Ishikawa (cell line): Measurements from ENCODE around the gene TAS2R50.

Experiments
- CEBPB ChIP-seq: IDR thresholded peaks from 2 replicates; pipeline ENCODE4 v1.6.1; 2012
- CREB1 ChIP-seq: IDR thresholded peaks from 2 replicates; pipeline ENCODE4 v1.6.1; 2012; ENCODE audit warnings: low read depth
- EGR1 ChIP-seq: IDR thresholded peaks from 2 replicates; pipeline ENCODE4 v1.6.1; 2012
- EP300 ChIP-seq: IDR thresholded peaks from 2 replicates; pipeline ENCODE4 v1.6.1; 2012; ENCODE audit warnings: borderline replicate concordance
- FOXM1 ChIP-seq: IDR thresholded peaks from 2 replicates; pipeline ENCODE4 v1.6.1; 2012; ENCODE audit warnings: low read depth, borderline replicate concordance
- NFIC ChIP-seq: IDR thresholded peaks from 2 replicates; pipeline ENCODE4 v1.6.1; 2012
- RAD21 ChIP-seq: IDR thresholded peaks from 2 replicates; pipeline ENCODE4 v1.6.1; 2012; ENCODE audit warnings: low read depth
- TAF1 ChIP-seq: IDR thresholded peaks from 2 replicates; pipeline ENCODE4 v1.6.1; 2012; ENCODE audit warnings: low read depth, mild to moderate bottlenecking
- TCF12 ChIP-seq: IDR thresholded peaks from 2 replicates; pipeline ENCODE4 v1.6.1; 2012; ENCODE audit warnings: low read depth
- TEAD4 ChIP-seq: IDR thresholded peaks from 2 replicates; pipeline ENCODE4 v1.6.1; 2012
- YY1 ChIP-seq: IDR thresholded peaks from 2 replicates; pipeline ENCODE4 v1.6.1; 2012; ENCODE audit warnings: low read depth
- ZBTB7A ChIP-seq: IDR thresholded peaks from 2 replicates; pipeline ENCODE4 v1.6.1; 2012; ENCODE audit warnings: low read depth
- TF ChIP-seq, protein P1 (sequence below): IDR thresholded peaks from 2 replicates; pipeline ENCODE4 v1.6.1; 2012
- TF ChIP-seq, protein P2 (sequence below): IDR thresholded peaks from 2 replicates; pipeline ENCODE4 v1.6.1; 2012; ENCODE audit warnings: low read depth, mild to moderate bottlenecking
- TF ChIP-seq, protein P3 (sequence below): IDR thresholded peaks from 2 replicates; pipeline ENCODE4 v1.6.1; 2012

The TAS2R50 gene

DNA sequence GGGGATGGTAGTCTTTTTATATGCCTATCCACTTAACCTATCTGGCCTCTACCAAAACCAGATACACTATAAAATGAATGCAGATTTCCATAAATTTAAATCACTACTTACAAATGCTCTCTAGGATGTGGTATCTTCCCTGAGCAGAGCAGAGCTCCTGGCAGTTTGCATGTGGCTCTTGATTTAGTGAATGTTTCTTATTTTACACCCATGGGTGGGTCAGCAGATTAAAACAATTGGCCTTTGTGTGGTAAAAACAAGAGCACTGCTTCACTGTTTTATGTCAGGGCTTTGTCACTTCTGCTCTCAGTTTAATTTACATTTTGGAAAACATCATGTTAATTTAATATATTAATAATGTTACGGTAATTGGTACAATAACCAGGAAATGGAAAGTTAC is 30.2 kb upstream of the TAS2R50 start:
- TF ChIP-seq EP300 (no peak), TAF1 (no peak)
- TF ChIP-seq, protein P1, sequence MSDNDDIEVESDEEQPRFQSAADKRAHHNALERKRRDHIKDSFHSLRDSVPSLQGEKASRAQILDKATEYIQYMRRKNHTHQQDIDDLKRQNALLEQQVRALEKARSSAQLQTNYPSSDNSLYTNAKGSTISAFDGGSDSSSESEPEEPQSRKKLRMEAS, result no peak

DNA sequence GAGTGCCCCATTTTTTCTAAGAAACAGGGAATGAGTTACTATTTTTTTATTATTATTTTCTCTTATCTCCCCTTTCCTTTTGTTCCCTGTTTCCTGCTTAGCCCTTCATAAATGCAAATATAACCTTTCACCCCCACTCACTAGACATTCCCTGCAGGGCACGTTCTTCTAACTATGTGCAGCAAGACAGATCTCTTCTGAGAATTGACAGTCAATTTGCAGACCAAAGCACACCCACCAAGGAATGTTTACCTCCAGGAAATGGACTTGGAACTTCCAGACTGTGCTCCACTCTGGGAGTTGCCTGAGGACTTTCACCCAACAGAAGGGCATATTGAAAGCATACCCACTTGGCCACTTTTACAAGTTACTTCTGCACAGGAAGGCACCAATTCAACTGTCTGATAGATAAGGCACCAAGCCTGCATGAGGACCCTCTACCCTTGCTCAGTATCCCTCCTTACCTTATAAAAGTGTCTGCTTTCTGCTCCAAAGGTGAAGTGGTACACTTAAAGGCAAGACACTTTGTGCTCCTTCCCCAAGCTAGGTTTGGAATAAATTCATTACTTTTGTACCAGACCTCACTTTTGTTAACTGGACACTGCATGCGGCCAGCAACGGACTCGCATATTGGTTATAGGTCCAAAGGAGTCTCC is 29.2 kb upstream of the TAS2R50 start:
- no peak for TF ChIP-seq ZBTB7A

- TF ChIP-seq ZBTB7A (no peak), FOXM1 (no peak), CEBPB (no peak)
Observed at GRCh38 chr12:11014234-11014633, 27.5 kb upstream of the TAS2R50 start.

- TF ChIP-seq, protein P1, result no peak
- TF ChIP-seq NFIC (no peak), YY1 (no peak), EGR1 (no peak), RAD21 (no peak), ZBTB7A (no peak), FOXM1 (no peak), TCF12 (no peak)
- TF ChIP-seq, protein P2, sequence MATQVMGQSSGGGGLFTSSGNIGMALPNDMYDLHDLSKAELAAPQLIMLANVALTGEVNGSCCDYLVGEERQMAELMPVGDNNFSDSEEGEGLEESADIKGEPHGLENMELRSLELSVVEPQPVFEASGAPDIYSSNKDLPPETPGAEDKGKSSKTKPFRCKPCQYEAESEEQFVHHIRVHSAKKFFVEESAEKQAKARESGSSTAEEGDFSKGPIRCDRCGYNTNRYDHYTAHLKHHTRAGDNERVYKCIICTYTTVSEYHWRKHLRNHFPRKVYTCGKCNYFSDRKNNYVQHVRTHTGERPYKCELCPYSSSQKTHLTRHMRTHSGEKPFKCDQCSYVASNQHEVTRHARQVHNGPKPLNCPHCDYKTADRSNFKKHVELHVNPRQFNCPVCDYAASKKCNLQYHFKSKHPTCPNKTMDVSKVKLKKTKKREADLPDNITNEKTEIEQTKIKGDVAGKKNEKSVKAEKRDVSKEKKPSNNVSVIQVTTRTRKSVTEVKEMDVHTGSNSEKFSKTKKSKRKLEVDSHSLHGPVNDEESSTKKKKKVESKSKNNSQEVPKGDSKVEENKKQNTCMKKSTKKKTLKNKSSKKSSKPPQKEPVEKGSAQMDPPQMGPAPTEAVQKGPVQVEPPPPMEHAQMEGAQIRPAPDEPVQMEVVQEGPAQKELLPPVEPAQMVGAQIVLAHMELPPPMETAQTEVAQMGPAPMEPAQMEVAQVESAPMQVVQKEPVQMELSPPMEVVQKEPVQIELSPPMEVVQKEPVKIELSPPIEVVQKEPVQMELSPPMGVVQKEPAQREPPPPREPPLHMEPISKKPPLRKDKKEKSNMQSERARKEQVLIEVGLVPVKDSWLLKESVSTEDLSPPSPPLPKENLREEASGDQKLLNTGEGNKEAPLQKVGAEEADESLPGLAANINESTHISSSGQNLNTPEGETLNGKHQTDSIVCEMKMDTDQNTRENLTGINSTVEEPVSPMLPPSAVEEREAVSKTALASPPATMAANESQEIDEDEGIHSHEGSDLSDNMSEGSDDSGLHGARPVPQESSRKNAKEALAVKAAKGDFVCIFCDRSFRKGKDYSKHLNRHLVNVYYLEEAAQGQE, result no peak
Observed at GRCh38 chr12:11007608-11008007, 20.9 kb upstream of the TAS2R50 start.

DNA sequence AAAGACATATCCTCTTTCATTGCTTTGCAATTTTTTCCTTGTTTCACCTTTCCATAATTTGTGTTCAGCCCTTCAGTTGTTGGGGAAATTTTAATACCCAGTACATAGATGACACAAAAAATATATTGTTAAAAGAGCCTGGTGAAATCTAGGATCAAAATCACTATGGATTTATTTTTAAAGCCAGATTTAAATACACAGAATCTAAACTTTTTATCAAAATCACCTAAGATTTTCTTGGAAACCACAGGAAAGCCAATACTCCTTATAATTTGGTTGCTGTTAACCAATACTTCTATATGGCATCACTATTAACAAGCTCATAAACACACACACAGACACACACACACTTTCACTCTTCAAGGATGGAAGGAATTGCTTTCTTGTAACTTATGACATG is 11.5 kb upstream of the TAS2R50 start, which contains the start of gene TAS2R20:
TAS2R20 (minus strand) TSS at position 101 of the 400 bp plus-strand sequence. CDS start 429 bp downstream, outside the sequence.
- TF ChIP-seq TAF1 (no peak), CEBPB (no peak), RAD21 (no peak), FOXM1 (no peak), TCF12 (no peak), CREB1 (no peak), EGR1 (no peak), EP300 (no peak), TEAD4 (no peak), ZBTB7A (no peak), YY1 (no peak), NFIC (no peak)
- TF ChIP-seq, protein P1, result no peak
- TF ChIP-seq, protein P2, result no peak

GRCh38 chr12:10994307-10994706 is 7.6 kb upstream of the TAS2R50 start:
- TF ChIP-seq, protein P1, result no peak
- no peak for TF ChIP-seq RAD21

DNA sequence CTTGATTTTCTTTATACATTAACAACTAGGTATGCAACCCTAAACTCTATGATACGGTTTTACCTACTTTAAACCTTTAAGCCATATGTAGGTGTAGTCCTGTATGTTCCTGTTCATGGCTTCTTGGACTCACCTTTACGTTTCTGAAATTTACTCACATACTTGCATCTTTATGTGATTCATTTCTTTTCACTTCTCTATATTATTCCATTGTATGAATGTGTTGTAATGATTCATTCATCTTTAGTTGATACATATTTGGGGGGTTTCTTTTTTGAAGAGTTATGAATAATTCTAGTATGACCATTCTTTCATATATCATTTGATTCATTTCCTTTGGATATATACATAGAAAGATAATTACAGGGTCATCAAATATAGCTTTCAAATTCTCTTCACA is 2.4 kb upstream of the TAS2R50 start:
- TF ChIP-seq TEAD4 (no peak), CEBPB (no peak), RAD21 (no peak), FOXM1 (no peak), EP300 (no peak), TCF12 (no peak), ZBTB7A (no peak), YY1 (no peak), TAF1 (no peak), NFIC (no peak), EGR1 (no peak), CREB1 (no peak)
- TF ChIP-seq, protein P1, result no peak
- TF ChIP-seq, protein P2, result no peak
- TF ChIP-seq, protein P3, sequence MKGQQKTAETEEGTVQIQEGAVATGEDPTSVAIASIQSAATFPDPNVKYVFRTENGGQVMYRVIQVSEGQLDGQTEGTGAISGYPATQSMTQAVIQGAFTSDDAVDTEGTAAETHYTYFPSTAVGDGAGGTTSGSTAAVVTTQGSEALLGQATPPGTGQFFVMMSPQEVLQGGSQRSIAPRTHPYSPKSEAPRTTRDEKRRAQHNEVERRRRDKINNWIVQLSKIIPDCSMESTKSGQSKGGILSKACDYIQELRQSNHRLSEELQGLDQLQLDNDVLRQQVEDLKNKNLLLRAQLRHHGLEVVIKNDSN, result no peak
